Left renal pelvis (tissue), 4 donors: ENCODE data around the gene LAYN. TPM values are rescaled to one million over a fixed set of nuclear protein-coding genes. Genes with fewer than 3 reads are reported as not detected.

ENCODE experiments used
- DNase-seq, 4 donors: peaks; one replicate each; pipeline ENCODE4 v3.0.0-alpha.2; 2013; ENCODE audit warnings: low read depth in 4 of 4, low spot score in 3 of 4
- polyA plus RNA-seq, 4 donors: library from polyadenylated mRNA; unstranded; fragments of 120-200 nt; gene quantifications; one replicate each; pipeline ENCODE4 v1.2.1, GENCODE V29; 2013; ENCODE audit not compliant: insufficient read length in 4 of 4

Gene LAYN
- polyA plus RNA-seq, 4 donors: 4.6 to 8.7 (median 7.6) TPM

GRCh38 chr11:111561306-111561705, 20.8 kb downstream of the LAYN start:
- DNase-seq: no peak

- no peak for DNase-seq
Observed at GRCh38 chr11:111561791-111562325, 21.3 kb downstream of the LAYN start.

DNA sequence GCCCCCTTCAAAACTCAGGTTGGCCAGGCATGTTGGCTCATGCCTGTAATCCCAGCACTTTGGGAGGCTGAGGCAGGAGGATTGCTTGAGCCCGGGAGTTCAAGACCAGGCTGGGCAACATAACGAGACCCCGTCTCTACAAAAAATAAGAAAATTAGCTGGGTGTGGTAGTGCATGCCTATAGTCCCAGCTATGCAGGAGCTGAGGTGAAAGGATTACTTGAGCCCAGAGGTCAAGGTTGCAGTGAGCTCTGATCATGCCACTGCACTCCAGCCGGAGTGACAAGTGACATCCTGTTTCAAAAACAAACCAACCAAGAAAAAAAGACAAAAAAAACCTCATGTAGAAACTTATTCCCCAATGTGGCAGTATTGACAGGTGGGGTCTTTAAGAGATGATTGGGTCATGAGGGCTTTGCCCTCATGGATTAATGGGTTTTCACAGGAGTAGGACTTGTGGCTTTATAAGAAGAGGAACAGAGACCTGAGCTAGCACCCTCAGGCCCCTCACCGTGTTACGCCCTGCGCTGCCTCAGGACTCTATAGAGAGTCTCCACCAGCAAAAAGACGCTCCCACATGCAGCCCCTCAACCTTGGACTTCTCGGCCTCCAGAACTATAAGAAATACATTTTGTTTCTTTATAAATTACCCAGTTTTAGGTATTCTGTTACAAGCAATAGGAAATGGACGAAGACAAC, 22.3 kb downstream of the LAYN start:
- DNase-seq: no peak

- DNase-seq: peak in 2 of 4 donors; percentile 50 to 53
Observed at GRCh38 chr11:111565114-111565720, 24.7 kb downstream of the LAYN start.

GRCh38 chr11:111566324-111566723, 25.8 kb downstream of the LAYN start:
- DNase-seq: no peak

- DNase-seq: no peak
Observed at GRCh38 chr11:111569476-111569875, 29.0 kb downstream of the LAYN start.

DNA sequence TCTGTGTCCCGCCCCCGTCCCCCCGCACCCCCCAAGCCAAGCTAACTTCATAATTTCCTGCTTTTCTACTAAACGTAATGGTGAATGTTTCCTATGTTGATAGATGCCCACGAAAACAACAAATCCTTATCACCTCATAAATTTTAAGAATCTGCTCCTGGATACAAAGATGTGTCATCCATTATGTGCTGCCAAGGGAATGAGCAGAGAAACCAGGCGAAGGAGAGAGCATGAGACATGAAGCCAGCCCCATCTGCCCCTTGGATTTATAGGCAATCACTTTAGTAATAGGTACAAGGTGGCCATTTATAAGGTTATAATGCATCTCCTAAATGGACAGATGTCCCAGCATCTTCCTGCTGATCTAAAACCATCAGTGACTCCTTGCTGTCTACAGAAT, 30.3 kb downstream of the LAYN start:
- no peak for DNase-seq

GRCh38 chr11:111571829-111572501, 31.4 kb downstream of the LAYN start:
- no peak for DNase-seq

DNA sequence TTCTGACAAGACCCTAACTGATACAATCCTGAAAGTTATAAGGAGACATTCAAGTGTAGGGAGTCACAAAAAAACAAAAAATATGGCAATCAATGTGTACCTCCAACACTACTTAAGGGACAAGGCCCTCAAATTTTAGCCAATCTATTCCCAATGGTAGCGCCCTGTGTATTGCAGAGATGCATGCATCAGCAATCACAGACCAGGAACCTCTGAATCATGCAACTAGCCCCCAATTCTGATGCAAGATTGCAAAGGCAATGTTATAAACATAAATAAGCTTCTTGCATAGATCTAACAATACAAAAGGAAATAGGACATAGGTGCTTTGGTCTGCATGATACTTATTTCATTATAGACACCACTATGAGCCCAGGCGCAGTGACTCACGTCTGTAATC, 32.1 kb downstream of the LAYN start:
- DNase-seq: no peak

DNA sequence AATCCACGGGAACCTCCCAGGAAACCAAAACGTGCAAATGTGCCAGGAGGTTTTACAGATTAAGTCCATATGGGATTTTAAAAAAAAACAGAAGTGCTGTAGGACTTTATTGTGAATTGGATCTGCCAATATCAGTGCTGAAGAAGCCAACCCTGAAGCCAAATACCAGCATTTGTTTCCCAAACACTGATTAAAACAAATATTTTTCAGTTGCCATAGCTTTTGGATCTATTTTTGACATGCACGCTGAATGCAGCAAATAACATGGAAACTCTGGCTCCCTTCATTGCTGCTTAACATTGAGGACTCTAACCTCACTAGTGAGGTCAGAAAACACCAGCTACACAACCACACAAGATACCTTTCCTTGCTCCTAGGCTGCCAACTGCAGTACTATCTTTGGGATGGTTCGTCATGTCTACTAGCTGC, 33.3 kb downstream of the LAYN start:
- no peak for DNase-seq

DNA sequence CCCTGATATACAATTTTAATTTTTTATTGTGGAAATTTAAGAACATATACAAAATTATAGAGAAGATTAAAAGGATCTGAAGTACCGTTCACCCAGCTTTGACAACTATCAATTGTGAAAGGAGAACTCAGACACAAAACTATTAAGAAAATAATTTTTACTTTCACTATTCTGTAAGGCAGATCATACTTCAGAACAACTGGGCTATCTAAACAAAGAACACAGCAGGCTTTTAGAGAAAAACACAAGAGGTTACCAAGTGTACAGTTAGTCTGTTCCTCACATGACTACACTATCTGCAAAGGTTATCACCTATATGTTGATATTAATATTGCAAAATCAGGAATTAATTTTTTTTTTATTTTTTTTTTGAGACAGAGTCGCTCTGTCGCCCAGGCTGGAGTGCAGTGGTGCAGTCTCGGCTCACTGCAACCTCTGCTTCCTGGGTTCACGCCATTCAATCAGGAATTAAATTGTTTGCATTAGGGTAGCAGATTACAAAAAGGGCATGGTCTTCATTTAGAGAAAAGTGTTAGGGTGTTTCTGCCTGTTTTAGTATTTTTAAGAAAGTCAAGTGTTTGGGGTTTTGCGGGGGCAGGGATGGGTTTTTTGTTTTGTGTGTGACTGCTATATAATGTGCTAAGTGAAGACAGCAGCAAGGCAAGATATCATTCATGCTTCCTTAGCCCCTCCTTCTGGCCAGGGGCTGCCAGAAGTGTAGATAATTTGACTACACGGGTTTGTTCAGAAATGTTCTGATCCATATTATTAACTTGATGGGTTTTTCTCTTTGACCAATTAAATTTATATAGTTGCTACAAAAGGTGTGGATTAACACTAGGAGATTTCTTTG, 34.1 kb downstream of the LAYN start:
- DNase-seq: no peak

- no peak for DNase-seq
Observed at GRCh38 chr11:111575740-111576139, 35.2 kb downstream of the LAYN start.

DNA sequence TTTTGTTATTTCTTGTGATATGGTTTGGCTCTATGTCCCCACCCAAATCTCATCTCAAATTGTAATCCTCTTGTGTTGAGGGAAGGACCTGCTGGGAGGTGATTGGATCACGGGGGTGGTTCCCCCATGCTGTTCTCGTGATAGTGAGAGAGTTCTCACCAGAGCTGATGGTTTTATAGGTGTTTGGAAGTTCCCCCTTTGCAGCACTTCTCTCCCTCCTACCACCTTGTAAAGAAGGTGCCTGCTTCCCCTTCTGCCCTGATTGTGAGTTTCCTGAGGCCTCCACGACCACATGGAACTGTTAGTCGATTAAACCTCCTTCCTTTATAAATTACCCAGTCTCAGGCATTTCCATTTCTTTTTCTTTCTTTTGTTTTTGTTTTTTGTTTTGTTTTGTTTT, 37.3 kb downstream of the LAYN start:
- DNase-seq: no peak

- no peak for DNase-seq
Observed at GRCh38 chr11:111581341-111581740, 40.8 kb downstream of the LAYN start.

DNA sequence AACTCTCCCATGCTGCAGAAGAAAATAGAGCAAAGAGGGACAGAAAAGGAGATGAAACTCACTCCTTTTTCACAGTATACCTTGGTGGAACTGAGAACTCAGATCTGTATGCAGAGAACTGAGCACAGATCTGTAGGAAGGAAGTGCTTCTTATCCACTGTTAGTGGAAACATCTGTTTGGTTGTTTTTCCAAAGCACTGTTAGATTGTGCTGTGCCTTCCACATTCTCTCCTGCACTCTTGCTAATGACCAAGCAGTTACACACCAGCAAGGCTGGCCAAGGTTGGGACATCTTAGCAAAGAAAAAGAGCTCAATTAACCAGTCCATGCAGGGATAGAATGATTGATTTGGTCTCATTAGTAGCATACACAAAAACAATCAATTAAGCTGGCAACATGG, 41.6 kb downstream of the LAYN start:
- no peak for DNase-seq

DNA sequence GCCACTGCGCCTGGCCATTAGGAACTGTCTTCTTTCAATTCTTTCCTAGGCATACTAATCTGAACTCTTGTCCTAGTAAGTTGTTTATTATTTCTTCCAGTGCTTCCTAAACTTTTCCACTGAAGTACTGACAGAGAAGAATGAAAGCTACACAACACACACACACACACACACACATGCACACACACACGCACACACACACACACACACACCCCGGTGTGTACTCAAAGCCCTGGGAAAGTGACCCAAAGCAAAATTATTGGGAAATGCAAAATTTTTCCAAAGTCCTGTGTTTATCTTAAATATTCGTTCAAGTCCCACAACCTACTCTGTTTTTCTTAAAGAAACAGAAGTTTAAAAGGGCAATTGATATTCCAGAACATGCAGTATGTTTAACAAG, 42.4 kb downstream of the LAYN start:
- no peak for DNase-seq

- no peak for DNase-seq
Observed at GRCh38 chr11:111585371-111585770, 44.9 kb downstream of the LAYN start.

DNA sequence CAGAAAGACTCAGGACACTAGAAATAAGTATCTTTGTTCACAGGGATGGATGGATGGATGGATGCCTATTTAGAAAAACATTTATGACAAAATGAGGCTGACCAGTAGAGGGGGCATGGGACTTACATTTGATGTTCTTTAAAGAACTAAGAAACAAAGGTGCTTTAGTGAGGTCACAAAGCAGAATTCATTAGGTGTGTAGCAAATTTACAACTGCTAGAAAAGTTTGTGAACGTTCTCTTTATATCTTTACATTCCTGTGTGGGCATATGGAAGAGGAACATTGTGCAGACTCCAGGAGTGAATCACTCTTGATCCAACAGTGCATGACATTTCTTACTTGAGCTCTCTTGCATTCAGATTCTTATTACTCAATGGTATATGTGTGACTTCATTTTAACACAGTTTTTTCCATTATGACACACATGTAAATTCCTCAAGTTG, 45.9 kb downstream of the LAYN start:
- DNase-seq: no peak

DNA sequence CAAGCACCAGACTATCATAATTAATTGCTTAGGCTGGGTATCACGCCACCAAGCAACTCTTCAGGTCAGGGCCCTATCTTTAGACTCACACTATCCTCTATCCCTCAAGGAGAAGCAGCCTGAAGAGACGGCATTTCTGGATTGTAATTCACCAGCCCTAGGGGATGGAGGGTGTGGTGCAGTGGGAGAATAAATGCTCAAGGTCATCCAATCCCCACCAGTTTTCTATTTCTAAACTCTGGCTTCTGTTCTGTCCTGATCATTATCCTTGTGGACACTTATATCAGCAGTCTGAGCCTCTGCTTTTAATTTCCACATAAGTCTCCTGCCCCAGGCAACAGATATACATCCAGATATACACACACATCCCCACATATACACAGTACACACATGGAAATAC, 48.6 kb downstream of the LAYN start:
- DNase-seq: no peak

DNA sequence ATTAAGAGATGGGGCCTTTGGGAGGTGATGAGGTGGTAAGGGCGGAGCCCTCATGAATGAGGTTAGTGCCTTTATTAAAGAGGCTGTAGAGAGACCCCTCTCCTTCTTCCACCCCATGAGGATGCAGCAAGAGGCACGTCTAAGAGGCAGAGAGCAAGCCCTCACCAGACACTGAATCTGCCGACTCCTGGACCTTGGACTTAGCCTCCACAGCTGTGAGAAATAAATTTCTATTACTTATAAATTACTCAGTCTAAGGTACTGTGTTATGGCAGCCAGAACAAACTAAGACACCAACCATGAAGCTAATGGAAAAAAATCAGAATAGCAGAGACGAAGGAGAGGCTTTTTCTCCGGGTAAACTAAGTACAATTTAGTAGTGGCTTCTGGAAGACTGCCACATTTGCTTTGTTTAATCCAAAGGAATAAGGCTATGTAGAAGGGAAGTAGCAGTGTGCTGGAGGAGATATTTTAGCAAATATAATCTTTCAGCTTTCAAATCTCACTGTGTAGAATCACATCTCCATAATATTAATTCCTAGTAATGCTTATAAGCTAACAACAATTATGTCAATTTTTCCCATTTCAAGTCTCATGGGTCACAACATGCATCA, 49.5 kb downstream of the LAYN start:
- DNase-seq: no peak
